Central memory CD8-positive, alpha-beta T cell (primary cell): ENCODE measurements around the gene TOMM70.
A peak's percentile ranks its signal among the peaks of the same experiment; 100 is the strongest.
"Not testable (repeated sequence)": the region's sequence is repeated elsewhere in the genome, so short reads cannot be mapped to it uniquely, and the experiment has no call there.

Experiments used
- ATAC-seq: fragments of 150-1000 bp; cut with Tn5 transposase; replicated peaks from 2 replicates; pipeline ENCODE4 v1.10.0; 2022; ENCODE audit warnings: mild to moderate bottlenecking, moderate FRiP score, moderate number of reproducible peaks; ENCODE audit not compliant: poor library complexity, severe bottlenecking; ENCODE audit errors: extremely low read depth
- DNase-seq, 2 donors: peaks; one replicate each; pipeline ENCODE4 v3.0.0; 2021; ENCODE audit warnings: low spot score in 2 of 2
- H3K27ac Mint-ChIP-seq: one replicate; pipeline ENCODE4 v1.8.0; 2022; ENCODE audit warnings: low read depth, mild to moderate bottlenecking, moderate library complexity, mixed read lengths
- H3K27me3 Mint-ChIP-seq: one replicate; pipeline ENCODE4 v1.8.0; 2022; ENCODE audit warnings: mixed read lengths
- H3K36me3 Mint-ChIP-seq: one replicate; pipeline ENCODE4 v1.8.0; 2022; ENCODE audit warnings: mild to moderate bottlenecking, moderate library complexity, mixed read lengths; ENCODE audit not compliant: insufficient read depth
- H3K4me1 Mint-ChIP-seq: one replicate; pipeline ENCODE4 v1.8.0; 2022; ENCODE audit warnings: mixed read lengths
- H3K4me3 Mint-ChIP-seq: one replicate; pipeline ENCODE4 v1.8.0; 2022; ENCODE audit warnings: mild to moderate bottlenecking, moderate library complexity, mixed read lengths
- H3K9me3 Mint-ChIP-seq: one replicate; pipeline ENCODE4 v1.8.0; 2022; ENCODE audit warnings: mixed read lengths

TOMM70 gene

DNA sequence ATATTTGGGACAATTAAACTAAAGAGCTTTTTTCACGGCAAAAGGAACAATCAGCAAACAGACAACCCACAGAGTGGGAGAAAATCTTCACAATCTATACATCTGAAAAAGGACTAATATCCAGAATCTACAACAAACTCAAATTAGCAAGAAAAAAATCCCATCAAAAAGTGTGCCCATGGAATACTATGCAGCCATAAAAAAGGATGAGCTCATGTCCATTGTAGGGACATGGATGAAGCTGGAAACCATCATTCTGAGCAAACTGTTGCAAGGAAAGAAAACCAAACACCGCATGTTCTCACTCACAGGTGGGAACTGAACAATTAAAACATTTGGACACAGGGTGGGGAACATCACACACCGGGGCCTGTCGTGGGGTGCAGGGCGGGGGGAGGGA is 73.5 kb downstream of the TOMM70 start:
- not testable (repeated sequence) for H3K27ac Mint-ChIP-seq, H3K4me3 Mint-ChIP-seq, ATAC-seq, H3K27me3 Mint-ChIP-seq, H3K9me3 Mint-ChIP-seq, H3K4me1 Mint-ChIP-seq, DNase-seq
- H3K36me3 Mint-ChIP-seq, result peaks cover 11% of the 10 kb centered on the region

DNA sequence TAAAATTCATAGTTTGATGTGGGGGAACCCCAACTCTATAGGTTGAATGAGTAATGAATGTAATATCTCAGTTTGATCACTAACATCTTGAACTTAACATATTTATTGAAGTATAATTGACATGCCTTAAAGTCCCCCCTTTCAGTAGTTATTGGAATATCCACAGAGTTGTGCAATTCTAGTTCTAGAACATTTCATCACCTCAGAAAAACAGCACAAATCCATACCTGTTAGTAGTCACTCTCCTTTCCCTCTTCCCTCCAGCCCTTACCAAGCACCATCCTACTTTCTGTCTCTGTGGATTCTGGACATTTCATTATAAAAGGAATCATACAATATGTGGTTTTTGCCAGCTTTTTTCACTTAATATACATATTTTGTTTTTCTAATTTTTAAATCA is 75.1 kb downstream of the TOMM70 start:
- Mint-ChIP-seq H3K9me3 (no peaks in the 10 kb centered on the region), H3K4me1 (no peaks in the 10 kb centered on the region), H3K27ac (no peak overlapping the region), H3K36me3 (peaks cover 11% of the 10 kb centered on the region), H3K27me3 (no peaks in the 10 kb centered on the region), H3K4me3 (no peak overlapping the region)
- no peak for ATAC-seq
- no peak for DNase-seq

- no peaks in the 10 kb centered on the region for H3K9me3 Mint-ChIP-seq
- H3K4me3 Mint-ChIP-seq, result no peak overlapping the region
- no peak for ATAC-seq
- H3K27me3 Mint-ChIP-seq, result no peaks in the 10 kb centered on the region
- H3K4me1 Mint-ChIP-seq, result no peaks in the 10 kb centered on the region
- peaks cover 21% of the 10 kb centered on the region for H3K36me3 Mint-ChIP-seq
- no peak overlapping the region for H3K27ac Mint-ChIP-seq
- no peak for DNase-seq
Measured at GRCh38 chr3:100324044-100324443, 76.8 kb downstream of the TOMM70 start.

GRCh38 chr3:100319951-100320350 is 80.9 kb downstream of the TOMM70 start:
- DNase-seq, result no peak
- Mint-ChIP-seq H3K36me3 (peaks cover 17% of the 10 kb centered on the region), H3K4me1 (peaks cover 4% of the 10 kb centered on the region), H3K27ac (no peak overlapping the region), H3K27me3 (no peaks in the 10 kb centered on the region), H3K9me3 (no peaks in the 10 kb centered on the region), H3K4me3 (no peak overlapping the region)
- ATAC-seq, result no peak

- Mint-ChIP-seq H3K4me1 (peaks cover 4% of the 10 kb centered on the region), H3K27me3 (no peaks in the 10 kb centered on the region), H3K4me3 (no peak overlapping the region), H3K27ac (peak overlapping the region; percentile 3), H3K36me3 (peaks cover 19% of the 10 kb centered on the region), H3K9me3 (no peaks in the 10 kb centered on the region)
- peak; percentile 43 for ATAC-seq
- no peak for DNase-seq
Measured at GRCh38 chr3:100317912-100318311, 83.0 kb downstream of the TOMM70 start.

DNA sequence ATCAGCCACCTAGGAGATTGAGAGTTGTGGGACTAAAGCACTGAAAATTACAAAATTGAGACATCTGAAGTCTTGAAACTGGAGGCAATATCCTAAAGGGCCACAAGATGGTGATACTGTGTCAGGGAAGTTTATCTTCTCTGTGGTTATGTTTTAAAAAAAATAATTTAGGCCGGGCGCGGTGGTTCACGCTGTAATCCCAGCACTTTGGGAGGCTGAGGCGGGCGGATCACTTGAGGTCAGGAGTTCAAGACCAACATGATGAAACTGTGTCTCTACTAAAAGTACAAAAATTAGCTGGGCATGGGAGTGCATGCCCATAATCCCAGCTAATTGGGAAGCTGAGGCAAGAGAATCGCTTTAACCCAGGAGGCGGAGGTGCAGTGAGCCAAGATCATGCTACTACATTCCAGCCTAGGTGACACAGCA is 84.2 kb downstream of the TOMM70 start:
- peak in 1 of 2 donors; percentile 27 for DNase-seq
- Mint-ChIP-seq H3K36me3 (peaks cover 23% of the 10 kb centered on the region), H3K27me3 (no peaks in the 10 kb centered on the region), H3K9me3 (no peaks in the 10 kb centered on the region), H3K4me3 (no peak overlapping the region), H3K4me1 (peaks cover 4% of the 10 kb centered on the region), H3K27ac (no peak overlapping the region)
- ATAC-seq, result peak; percentile 52
